GM13977 (cell line): ENCODE results near the gene ARHGAP4.

Experiments used
- DNase-seq: peaks from one replicate; pipeline ENCODE4 v3.0.0; 2012; ENCODE audit warnings: low spot score
- in situ Hi-C: fragments of 300-500 bp; cut with MboI; formaldehyde crosslinking; loops from one replicate; pipeline ENCODE4 v1.12.0; 2022; ENCODE audit warnings: low sequenced_read_pairs, low pct_unique_long_range_greater_than_20kb, mixed read lengths, inconsistent platforms; ENCODE audit not compliant: unreplicated experiment
- TF ChIP-seq, protein P1 (sequence below): IDR thresholded peaks from 2 replicates; pipeline ENCODE4 v1.5.1; 2012; ENCODE audit warnings: mild to moderate bottlenecking, control low read depth; ENCODE audit not compliant: insufficient read depth; ENCODE audit errors: extremely low read depth, missing control alignments

The ARHGAP4 gene

DNA sequence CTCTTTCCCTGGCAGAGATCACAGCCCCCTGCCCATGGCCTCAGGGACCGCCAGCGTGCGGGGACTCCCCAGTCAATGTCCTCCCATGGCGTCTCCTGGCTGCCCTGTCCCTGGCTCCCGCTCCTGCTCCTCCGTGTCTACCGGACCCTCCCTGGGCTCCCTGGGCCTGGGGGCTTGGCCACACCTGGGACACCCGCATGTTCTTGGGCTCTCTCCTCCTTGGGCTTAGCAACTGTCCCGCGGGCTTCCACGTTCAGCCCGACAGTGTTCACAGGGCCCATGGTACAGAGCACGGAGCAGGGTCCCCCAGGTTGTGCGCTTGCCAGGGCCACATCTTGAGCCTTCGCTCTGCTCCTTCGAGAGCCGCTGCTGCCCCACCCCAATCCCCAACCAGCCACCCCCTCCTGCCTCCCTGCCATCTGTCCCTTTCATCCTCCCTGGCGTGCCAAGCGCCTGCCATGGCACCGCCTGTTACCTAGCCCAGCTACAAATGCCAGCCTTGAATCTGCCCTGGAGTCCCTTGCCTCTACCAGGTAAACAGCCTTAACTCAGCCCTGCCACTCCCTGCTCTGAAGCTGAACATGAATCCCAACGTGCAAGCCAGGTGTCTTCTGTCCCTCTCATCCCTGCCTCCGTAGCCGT lies 17.7 kb downstream of the ARHGAP4 start:
- TF ChIP-seq, protein P1, sequence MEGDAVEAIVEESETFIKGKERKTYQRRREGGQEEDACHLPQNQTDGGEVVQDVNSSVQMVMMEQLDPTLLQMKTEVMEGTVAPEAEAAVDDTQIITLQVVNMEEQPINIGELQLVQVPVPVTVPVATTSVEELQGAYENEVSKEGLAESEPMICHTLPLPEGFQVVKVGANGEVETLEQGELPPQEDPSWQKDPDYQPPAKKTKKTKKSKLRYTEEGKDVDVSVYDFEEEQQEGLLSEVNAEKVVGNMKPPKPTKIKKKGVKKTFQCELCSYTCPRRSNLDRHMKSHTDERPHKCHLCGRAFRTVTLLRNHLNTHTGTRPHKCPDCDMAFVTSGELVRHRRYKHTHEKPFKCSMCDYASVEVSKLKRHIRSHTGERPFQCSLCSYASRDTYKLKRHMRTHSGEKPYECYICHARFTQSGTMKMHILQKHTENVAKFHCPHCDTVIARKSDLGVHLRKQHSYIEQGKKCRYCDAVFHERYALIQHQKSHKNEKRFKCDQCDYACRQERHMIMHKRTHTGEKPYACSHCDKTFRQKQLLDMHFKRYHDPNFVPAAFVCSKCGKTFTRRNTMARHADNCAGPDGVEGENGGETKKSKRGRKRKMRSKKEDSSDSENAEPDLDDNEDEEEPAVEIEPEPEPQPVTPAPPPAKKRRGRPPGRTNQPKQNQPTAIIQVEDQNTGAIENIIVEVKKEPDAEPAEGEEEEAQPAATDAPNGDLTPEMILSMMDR, result no peak
- no peak for DNase-seq

GRCh38 chrX:153907456-153907855 lies 18.6 kb downstream of the ARHGAP4 start:
- in situ Hi-C loops, result no loop called here
- TF ChIP-seq, protein P1, result no peak
- no peak for DNase-seq

More for the DNA sequence above, 17.7 kb downstream of the ARHGAP4 start:
- in situ Hi-C loops, result no loop called here

- DNase-seq, result no peak
- in situ Hi-C loops, result no loop called here
- TF ChIP-seq, protein P1, result no peak
Observed at GRCh38 chrX:153906126-153906917, 19.7 kb downstream of the ARHGAP4 start.

GRCh38 chrX:153905481-153906095 lies 20.5 kb downstream of the ARHGAP4 start:
- DNase-seq, result no peak
- TF ChIP-seq, protein P1, result no peak
- in situ Hi-C loops, result no loop called here

GRCh38 chrX:153903991-153904957 lies 21.8 kb downstream of the ARHGAP4 start, which contains the start of gene AVPR2:
TSS of gene AVPR2 (plus strand) at chrX:153904673. CDS start at chrX:153905146, 473 bp downstream.
- in situ Hi-C loops, result no loop called here
- DNase-seq, result no peak
- TF ChIP-seq, protein P1, result no peak
